PC-9 (cell line): ENCODE data around the gene TMEM120A. TPM values are rescaled to one million over a fixed set of nuclear protein-coding genes. Genes with fewer than 3 reads are reported as not detected.

Experiments
- BruUV-seq: library from RNA; stranded (reverse); fragments of 400-500 nt; replicated peaks from 2 replicates; lab custom pipeline; 2021; lab: Mats Ljungman, UMichigan
- CTCF ChIA-PET: fragments of 300-600 bp; sonication (Branson Sonifier 250); formaldehyde crosslinking; loops from one replicate; lab custom pipeline; 2022; ENCODE audit warnings: antibody characterized with exemption; lab: Charles Lee
- POLR2A ChIA-PET: fragments of 300-600 bp; sonication (Branson Sonifier 250); formaldehyde crosslinking; loops from one replicate; lab custom pipeline; 2022; ENCODE audit warnings: antibody characterized with exemption; ENCODE audit not compliant: unreplicated experiment; lab: Charles Lee
- DNase-seq, 2 experiments: peaks; one replicate each; pipeline versions ENCODE4 v3.0.0 to v3.0.0-alpha.2; 2015 to 2022; ENCODE audit warnings: mixed read lengths in 1 of 2
- H2AFZ ChIP-seq: fragments of 200-600 bp; sonication (generic); 2 replicates; pipeline ENCODE4 v1.8.1; 2017; ENCODE audit warnings: antibody characterized with exemption
- H3F3A ChIP-seq: fragments of 200-600 bp; sonication (generic); 2 replicates; pipeline ENCODE4 v1.8.1; 2017; ENCODE audit warnings: antibody characterized with exemption, mild to moderate bottlenecking, low read depth; ENCODE audit not compliant: insufficient read depth
- H3K27ac ChIP-seq: fragments of 200-600 bp; sonication (generic); 2 replicates; pipeline ENCODE4 v1.6.1; 2016; ENCODE audit warnings: mixed run types
- H3K27me3 ChIP-seq: fragments of 200-600 bp; sonication (generic); 2 replicates; pipeline ENCODE4 v1.6.1; 2016; ENCODE audit warnings: low read depth, mixed run types; ENCODE audit not compliant: insufficient read depth
- H3K36me3 ChIP-seq: fragments of 200-600 bp; sonication (generic); 2 replicates; pipeline ENCODE4 v1.6.1; 2016; ENCODE audit warnings: low read depth, mixed run types
- H3K4me1 ChIP-seq: fragments of 200-600 bp; sonication (generic); replicated peaks from 2 replicates; pipeline ENCODE4 v1.6.1; 2016; ENCODE audit warnings: mixed run types; ENCODE audit not compliant: insufficient read depth
- H3K4me2 ChIP-seq: fragments of 200-600 bp; sonication (generic); 2 replicates; pipeline ENCODE4 v1.6.1; 2017; ENCODE audit warnings: mixed run types
- H3K4me3 ChIP-seq: fragments of 200-600 bp; sonication (generic); 2 replicates; pipeline ENCODE4 v1.6.1; 2016; ENCODE audit warnings: mixed run types
- H3K79me2 ChIP-seq: fragments of 200-600 bp; sonication (generic); 2 replicates; pipeline ENCODE4 v1.6.1; 2017; ENCODE audit warnings: low read depth, mixed run types
- H3K9me2 ChIP-seq: fragments of 200-600 bp; sonication (generic); 2 replicates; pipeline ENCODE4 v1.8.1; 2017; ENCODE audit warnings: mild to moderate bottlenecking; ENCODE audit not compliant: insufficient read depth
- H3K9me3 ChIP-seq: fragments of 200-600 bp; sonication (generic); 2 replicates; pipeline ENCODE4 v1.8.1; 2016; ENCODE audit warnings: low read depth; ENCODE audit not compliant: insufficient read depth
- H4K20me1 ChIP-seq: fragments of 200-600 bp; sonication (generic); 2 replicates; pipeline ENCODE4 v1.8.1; 2017; ENCODE audit not compliant: insufficient read depth
- CTCF ChIP-seq: fragments of 200-600 bp; sonication (generic); conservative IDR thresholded peaks from 2 replicates; pipeline ENCODE4 v1.6.1; 2017; ENCODE audit warnings: mixed run types, antibody characterized with exemption, mild to moderate bottlenecking, moderate library complexity
- EZH2 ChIP-seq: fragments of 200-600 bp; sonication (generic); IDR thresholded peaks from 2 replicates; pipeline ENCODE4 v1.8.0; 2017; ENCODE audit warnings: antibody characterized with exemption, low read depth
- intact Hi-C: fragments of 100-400 bp; cut with micrococcal nuclease; formaldehyde crosslinking; loops from one replicate; pipeline ENCODE4 v1.10.0; 2022; ENCODE audit not compliant: unreplicated experiment
- total RNA-seq: library from RNA; stranded (reverse); gene quantifications from 2 replicates; pipeline ENCODE4 v1.2.3, GENCODE V29; 2021

TMEM120A gene
- total RNA-seq, 1 experiment from 2014 or later, result 27.0 TPM

- BruUV-seq, result no TSS peak
- H4K20me1 ChIP-seq, result no peaks in the 10 kb centered on the region
- H3K9me2 ChIP-seq, result no peaks in the 10 kb centered on the region
- ChIA-PET CTCF (no interaction called here), POLR2A (no interaction called here)
- TF ChIP-seq EZH2 (no peak), CTCF (no peak)
- no peak overlapping the region for H3K4me3 ChIP-seq
- no peak overlapping the region for H2AFZ ChIP-seq
- peaks cover 9% of the 10 kb centered on the region; the same call in 1 of the 2 replicates for H3K36me3 ChIP-seq
- H3F3A ChIP-seq, result 0 out of 2 replicates have a peak, but pooled peaks cover 4% of the 10 kb centered on the region
- no peak overlapping the region for H3K4me2 ChIP-seq
- H3K9me3 ChIP-seq, result no peaks in the 10 kb centered on the region
- H3K4me1 ChIP-seq, result no peaks in the 10 kb centered on the region
- no peak for DNase-seq
- H3K27me3 ChIP-seq, result no peaks in the 10 kb centered on the region
- no peaks in the 10 kb centered on the region for H3K79me2 ChIP-seq
- H3K27ac ChIP-seq, result no peak overlapping the region
- intact Hi-C loops, result no loop called here
These were observed 23.0 kb downstream of the TMEM120A start for GRCh38 chr7:75971309-75971960.

- H3K27me3 ChIP-seq, result no peaks in the 10 kb centered on the region
- H3K9me2 ChIP-seq, result no peaks in the 10 kb centered on the region
- H3K27ac ChIP-seq, result no peak overlapping the region
- H2AFZ ChIP-seq, result no peak overlapping the region
- H3K79me2 ChIP-seq, result no peaks in the 10 kb centered on the region
- no TSS peak for BruUV-seq
- intact Hi-C loops, result no loop called here
- no peak overlapping the region for H3K4me2 ChIP-seq
- peaks cover 9% of the 10 kb centered on the region; the same call in 1 of the 2 replicates for H3K36me3 ChIP-seq
- no peak for DNase-seq
- no peak for TF ChIP-seq CTCF
- no peak for TF ChIP-seq EZH2
- 0 out of 2 replicates have a peak, but pooled peaks cover 4% of the 10 kb centered on the region for H3F3A ChIP-seq
- no peaks in the 10 kb centered on the region for H3K4me1 ChIP-seq
- ChIA-PET POLR2A (no interaction called here), CTCF (no interaction called here)
- H4K20me1 ChIP-seq, result no peaks in the 10 kb centered on the region
- no peak overlapping the region for H3K4me3 ChIP-seq
- no peaks in the 10 kb centered on the region for H3K9me3 ChIP-seq
These were observed 24.5 kb downstream of the TMEM120A start for GRCh38 chr7:75969704-75970498.

- Histone ChIP-seq H3K9me3 (no peaks in the 10 kb centered on the region), H4K20me1 (no peaks in the 10 kb centered on the region), H3K4me3 (no peak overlapping the region), H3K4me2 (no peak overlapping the region), H3K27ac (no peak overlapping the region), H3K27me3 (no peaks in the 10 kb centered on the region), H3K9me2 (no peaks in the 10 kb centered on the region), H3K36me3 (peaks cover 9% of the 10 kb centered on the region; the same call in 1 of the 2 replicates), H3K4me1 (no peaks in the 10 kb centered on the region), H3K79me2 (no peaks in the 10 kb centered on the region), H3F3A (no peaks in the 10 kb centered on the region), H2AFZ (no peak overlapping the region)
- no TSS peak for BruUV-seq
- TF ChIP-seq EZH2 (no peak), CTCF (no peak)
- POLR2A ChIA-PET, result no interaction called here
- CTCF ChIA-PET, result no interaction called here
- DNase-seq, result no peak
- intact Hi-C loops, result no loop called here
These were observed 25.2 kb downstream of the TMEM120A start for GRCh38 chr7:75969182-75969581.
